GM18499 (cell line): Measurements from ENCODE around the gene SIPA1L3.
"Not testable (repeated sequence)": the region's sequence is repeated elsewhere in the genome, so short reads cannot be mapped to it uniquely, and the experiment has no call there.

Source experiments
- ATAC-seq: cut with Tn5 transposase; IDR thresholded peaks from one replicate; pipeline ENCODE4 v1.9.1; 2021; ENCODE audit warnings: moderate number of reproducible peaks; ENCODE audit not compliant: insufficient read depth, unreplicated experiment

The SIPA1L3 gene

DNA sequence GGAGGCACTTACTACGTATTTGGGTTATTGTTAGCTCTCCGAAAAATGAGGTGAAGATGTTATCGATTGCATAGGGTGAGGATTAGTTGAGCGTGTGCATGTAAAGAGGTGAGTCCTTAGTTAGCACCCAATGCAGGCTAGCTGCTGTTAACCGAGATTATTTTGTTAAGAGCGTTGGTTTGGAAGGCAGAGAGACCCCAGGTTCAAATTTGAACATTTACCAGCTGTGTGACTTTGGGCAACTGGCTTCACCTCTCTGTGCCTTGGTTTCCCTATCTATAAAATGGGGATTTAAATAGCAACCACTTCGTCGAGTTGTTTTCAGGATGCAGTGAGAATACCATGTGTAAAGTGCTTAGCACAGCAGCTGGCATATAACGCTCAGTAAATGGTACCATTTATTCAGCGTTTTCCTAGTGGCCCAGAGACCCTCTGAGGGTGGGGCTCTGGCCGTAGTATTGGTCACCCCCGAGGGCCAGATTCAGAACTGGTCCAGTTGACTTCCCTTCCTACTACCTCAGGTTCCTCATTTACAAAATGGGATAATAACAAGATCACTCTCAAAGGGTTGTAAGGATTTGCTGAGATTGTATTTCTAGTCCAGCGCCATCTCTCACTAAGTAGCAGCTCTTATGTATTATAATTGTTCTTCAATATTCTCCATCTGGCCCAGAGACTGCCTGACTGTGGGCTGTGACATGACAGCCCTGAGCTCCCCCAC is 887 bp downstream of the SIPA1L3 start:
- ATAC-seq: no peak

DNA sequence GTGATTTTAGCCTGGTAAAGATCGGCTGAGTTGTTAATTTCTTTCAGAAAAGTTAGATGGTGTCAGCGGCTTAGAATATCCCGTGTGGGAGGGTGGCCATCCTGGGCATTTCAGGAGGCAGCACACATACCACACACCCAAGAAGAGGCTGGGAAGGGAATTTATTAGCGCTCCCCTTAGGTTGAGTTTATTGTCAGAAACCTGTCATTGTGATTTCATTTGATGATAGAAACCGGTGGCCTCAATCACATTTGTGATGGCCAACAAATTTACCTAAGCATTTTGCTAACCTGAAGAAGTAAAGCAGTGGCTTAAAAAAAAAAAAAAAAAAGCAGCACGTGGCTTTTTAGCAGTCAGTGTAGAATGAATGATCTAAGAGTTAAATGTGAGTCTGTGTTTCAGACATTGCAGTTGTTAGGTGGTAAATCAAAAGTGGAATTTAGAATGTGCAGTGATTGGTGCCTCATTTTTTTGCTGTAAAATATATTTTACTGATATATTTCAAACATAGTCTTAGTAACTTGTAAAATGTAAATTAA is 2.7 kb downstream of the SIPA1L3 start:
- no peak for ATAC-seq

DNA sequence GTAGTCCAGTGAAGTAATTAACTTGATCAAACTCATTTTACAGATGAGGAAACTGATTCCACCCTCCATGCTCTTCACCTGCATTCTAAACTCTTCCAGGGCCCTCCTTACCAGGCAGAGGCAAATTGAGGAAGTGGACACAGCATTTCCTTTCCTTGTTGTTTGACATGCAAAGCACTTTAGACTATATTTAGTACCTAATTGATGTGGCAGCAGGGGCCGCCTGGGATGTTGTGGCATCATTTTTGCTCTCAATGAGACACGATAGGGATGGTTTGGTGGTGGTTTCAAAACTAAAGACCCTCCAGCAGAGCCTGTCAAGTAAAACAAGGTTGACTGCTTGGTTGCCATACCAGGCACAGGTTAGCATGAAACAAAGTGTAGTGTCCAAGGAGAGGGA is 7.9 kb downstream of the SIPA1L3 start:
- no peak for ATAC-seq

DNA sequence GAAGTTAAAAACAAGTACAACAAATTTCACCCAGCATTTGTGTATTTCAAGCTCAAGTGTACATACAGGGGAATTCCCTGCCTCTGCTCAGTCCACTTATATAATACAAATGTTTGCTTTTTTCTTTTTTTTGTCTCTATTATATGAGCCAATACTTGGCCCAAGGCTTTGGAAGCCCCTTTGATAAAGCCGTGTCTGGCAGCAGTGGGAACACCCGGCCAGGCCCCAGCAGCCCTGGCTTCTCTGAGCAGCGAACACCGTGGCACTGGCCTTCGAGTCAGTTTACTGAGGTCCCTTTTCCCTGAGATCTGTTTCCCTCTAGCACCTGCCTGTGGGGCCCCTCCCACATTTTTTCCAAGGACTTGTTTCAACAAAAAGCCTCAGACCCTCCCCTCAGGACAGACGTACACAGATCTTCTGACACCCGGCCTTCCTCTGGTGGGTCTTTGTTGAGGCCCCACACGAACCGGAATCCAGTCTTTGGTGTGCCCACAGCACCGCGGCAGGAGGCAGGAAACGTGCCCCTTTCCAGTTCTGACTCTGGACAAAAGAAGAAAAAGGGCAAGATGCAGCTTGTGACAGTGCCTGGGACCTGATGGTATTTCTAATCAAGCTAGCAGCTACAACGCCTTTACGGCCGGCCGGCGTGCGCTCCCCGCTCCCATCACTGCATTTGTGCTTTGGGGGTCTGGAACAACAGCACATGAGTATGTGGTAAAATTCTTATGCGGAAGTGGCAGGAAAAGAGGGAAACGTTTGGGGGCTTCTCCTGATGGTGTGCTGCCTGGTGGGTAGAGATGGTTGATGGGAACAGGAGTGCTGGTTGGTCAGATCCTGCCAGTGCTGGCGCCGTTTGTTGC is 13.8 kb downstream of the SIPA1L3 start:
- no peak for ATAC-seq

DNA sequence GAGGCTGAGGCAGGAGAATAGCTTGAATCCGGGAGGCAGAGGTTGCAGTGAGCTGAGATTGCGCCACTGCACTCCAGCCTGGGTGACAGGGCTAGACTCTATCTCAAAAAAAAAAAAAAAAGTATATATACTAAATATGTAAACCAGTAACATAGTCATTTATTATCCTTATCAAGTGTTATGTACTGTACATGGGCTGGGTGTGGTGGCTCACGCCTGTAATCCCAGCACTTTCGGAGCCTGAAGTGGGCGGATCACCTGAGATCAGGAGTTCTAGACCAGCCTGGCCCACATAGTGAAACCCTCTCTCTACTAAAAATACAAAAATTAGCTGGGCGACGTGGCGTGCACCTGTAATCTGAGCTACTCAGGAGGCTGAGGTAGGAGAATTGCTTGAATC is 17.6 kb downstream of the SIPA1L3 start:
- not testable (repeated sequence) for ATAC-seq

DNA sequence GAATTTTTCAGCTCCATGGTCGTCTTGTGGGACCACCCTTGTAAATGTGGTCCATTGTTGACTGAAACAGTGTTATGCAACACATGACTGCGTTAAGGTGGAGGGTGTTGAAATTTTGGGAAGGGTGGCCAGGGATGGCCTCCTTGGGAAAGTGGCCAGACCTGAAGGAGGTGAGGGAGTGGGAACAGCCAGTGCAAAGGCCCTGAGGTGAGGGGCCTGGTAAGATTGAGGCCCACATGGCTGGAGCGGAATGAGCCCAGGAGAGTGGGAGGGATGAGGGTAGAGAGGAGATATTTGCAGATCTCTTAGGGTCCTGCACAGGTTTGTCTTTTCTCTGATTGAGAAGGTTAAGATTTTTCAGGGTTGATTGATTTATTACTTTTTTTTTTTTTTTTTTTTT is 18.2 kb downstream of the SIPA1L3 start:
- ATAC-seq: no peak

DNA sequence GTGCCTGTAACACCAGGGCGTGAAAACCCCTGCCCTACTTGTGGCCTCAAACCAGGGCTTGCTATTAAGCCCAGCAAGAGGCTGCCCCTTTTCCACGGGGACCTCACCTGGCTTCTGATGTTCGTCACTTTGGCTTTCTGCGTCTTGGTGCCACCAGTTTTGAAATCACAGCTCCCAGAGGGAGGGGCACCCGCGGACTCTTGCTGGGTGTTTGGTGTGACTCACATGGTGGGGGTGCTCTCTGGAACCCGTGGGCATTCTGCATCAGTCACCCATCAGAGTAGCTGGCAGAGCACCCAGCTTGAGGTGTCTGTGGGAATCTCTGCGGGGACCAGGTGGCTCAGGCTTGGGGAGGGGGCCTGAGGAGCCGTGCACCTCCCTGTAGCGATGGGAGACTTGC is 19.2 kb downstream of the SIPA1L3 start:
- no peak for ATAC-seq

DNA sequence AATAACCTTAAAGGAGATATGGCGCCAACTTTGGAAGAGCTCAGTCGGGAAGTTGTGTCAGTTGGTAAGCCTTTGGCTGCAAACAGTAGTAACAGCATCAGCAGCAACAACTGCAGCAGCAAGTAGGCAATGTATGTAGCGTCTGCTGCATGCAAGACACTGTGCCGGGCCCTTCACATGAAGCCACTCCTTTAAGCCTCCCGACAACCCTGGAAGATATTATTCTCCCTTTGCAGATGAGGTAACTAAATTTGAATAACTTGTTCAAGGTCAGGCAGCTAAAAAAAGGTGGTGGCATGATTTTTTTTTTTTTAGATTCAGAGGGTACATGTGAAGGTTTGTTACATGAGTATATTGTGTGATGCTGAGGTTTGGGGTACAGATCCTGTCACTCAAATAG is 19.7 kb downstream of the SIPA1L3 start:
- ATAC-seq: no peak

DNA sequence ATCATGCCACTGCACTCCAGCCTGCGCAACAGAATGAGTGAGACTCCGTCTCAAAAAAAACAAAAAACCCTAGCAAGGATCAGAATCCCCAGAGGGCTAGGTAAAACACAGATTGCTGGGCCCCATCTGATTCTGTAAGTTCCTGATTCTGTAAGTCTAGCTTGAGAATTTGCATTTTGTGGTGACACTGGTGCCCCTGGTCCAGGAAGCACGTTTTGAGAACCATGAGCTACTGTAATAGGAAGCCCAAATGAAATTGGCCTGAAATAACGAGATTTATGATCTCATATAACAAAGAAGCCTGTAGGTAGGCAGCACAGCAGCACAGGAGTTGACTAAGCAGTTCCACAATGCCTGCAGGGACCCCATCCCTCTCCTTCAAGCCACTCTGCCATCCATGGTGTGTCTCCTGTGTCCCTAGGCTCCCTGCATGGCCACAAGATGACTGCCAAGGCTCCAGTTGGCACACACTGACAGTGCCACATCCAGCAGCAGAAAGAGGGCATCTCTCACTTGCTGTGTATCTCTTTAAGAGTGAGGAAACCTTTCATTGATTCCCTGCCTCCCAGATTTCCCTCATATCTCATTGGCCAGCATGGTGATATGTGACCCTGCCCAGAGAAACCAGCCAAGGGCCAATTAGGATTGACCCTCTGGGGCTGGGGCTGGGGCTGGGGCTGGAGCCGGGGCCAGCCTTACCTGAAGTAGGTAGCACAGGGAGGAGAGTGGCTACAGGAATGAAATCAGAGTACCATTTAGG is 21.7 kb downstream of the SIPA1L3 start:
- ATAC-seq: peak; percentile 61

DNA sequence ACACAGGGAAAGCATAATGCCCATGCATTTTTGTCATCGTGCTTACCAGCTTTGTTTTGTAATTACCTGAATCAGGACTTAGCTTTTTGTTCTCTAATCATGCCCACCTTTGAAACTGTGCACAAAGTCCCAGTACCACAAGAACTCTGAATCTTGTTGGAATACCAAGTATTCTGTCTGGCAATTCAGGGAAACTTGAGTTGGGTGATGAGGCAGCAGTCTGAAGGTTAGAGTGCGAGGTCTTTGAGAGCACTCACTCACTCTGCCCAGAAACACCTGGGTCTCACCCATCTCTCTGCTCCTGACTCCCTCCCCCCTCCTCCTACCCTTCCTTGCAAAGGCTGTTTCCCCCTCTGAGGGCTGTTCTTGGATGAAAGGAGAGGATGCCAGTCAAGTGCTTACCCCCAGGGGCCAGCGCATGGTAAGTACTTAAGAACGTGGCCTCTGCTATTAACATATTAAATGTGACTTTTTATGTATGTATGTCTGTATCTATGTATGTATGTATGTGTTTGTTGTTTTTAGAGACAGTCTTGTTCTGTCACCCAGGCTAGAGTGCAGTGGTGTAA is 22.4 kb downstream of the SIPA1L3 start:
- no peak for ATAC-seq

DNA sequence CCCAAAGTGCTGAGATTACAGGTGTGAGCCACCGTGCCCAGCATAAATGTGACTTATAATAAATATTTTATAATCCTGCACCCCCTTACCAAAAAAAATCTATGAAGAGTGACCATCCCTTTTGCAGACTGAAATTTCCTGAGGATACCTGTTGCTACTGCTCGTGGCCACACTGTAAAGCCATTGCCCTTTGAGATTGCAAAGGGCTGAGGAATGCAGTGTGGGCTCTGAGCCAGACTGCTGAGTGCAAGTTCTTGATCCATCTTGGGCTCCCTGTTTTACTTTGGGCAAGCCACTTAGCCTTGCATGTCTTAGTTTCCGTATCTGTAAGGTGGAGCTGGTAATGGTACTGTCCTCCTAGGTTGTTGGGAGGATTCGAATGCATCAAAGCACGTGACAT is 23.4 kb downstream of the SIPA1L3 start:
- ATAC-seq: no peak

DNA sequence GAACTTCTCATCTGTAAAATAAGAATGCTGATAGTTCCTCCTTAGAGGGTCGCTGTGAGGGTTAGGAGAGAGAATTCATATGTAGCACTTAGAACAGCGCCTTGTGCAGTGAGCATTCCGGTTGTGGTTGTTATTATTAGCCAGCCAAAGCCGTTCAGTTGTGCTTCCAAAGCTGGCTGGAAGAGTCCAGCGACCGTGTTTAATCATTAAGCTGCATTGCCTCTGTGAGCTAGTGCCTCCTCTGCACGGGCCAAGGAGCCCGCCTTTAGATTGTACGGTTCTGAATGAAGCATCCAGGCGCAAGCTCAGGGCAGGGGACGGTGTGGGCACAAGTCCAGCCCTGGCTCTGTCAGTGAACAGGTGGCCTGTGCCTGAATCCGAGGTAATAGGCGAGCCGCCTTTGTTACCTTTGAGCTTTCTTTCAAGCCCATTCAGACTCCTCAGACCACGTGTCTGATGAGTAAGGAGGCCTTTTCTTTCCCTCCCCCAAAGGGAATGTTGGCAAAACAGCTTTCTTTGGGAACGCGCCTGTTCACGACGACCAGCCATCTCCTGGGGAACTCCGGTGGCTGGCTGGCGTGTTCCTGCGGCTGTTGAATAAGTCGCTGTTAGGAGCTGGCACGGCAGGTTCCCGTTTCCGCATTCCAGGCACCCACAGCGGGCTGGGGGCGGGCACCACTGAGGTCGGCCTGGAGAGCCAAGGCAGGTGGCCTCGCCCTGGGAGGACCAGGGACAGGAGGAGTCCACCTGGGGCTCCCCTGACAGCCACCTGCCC is 25.1 kb downstream of the SIPA1L3 start:
- ATAC-seq: no peak

DNA sequence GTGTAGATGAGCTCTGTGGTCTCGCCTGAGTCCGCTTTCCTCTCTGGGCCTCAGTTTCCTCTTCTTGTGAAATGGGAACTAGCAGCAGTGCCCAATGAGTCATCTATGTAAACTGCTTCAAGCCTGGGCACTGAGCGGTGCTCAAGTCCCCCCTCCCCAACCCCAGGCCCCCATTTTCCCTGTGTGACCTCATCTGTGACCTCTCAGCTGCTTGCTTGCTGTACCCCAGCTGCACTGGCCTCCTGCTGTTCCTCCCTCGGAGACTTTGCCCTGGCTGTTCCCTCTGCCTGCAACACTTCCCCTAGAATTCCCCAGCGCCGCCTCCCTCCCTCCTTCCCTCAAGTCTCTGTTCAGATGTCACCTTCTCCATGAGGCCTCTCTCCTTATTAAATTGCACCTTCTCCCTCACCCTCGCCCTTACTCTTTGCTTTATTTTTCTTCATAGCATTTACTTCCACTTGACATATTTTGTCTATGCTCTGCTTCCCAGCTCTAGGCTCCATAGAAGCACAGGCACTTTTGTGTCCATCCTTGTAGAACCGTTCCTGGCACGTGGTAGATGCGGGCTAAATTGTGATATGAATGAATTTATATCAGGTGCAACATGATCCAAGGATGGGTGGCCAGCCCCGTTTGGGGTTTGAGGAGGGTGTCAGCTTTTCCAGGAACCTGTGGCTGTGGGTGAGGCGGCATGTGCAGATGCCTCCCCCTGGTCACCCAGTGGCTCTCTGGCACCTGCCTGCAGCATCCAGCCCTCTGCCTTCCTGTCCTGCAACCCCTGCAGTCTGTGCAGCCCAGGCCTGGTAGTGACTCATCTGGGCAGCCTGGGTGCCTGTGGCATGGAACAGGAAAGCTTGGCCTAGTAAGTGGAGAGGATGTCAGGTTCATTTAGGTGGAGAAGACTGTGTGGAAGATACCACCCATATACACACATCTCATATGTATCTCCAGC is 26.3 kb downstream of the SIPA1L3 start:
- no peak for ATAC-seq

DNA sequence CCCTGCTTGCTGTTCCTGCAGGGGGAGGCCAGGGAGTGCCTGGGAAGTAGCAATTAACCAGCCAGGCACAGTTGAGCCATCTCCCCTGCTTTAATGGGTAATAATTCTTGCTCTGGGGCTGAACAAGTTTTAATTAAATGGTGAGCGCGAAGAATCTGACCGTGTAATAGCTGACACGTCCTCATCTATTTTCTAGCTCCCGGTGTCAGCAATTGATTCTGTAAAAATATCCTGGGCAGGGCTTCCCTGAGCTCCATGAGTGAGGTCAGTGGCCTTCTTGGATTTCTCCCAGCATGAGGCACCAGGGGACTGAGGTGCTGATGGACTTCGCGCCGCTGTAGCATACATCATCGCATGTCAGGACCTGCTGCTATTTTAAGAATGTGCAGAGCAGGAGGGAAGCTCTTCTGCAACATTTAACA is 26.9 kb downstream of the SIPA1L3 start:
- no peak for ATAC-seq

DNA sequence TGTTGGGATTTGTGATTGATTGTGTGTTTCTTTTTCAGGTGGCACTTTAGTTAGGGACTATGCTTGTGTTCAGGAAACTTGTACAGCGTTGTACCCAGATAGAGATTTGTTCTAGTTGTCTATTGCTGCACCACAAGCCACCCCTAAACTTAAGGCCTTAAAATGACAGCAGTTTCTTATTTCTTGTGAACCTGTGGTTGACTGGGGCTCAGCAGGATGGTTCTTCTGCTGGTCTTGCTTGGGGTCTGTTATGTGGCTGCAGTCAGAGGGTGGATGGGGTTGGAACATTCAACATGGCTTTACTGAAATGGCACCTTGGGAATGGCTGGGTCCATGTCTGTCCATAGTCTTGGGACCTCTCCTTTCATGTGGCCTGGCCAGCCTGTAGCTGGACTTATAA is 28.3 kb downstream of the SIPA1L3 start:
- no peak for ATAC-seq

DNA sequence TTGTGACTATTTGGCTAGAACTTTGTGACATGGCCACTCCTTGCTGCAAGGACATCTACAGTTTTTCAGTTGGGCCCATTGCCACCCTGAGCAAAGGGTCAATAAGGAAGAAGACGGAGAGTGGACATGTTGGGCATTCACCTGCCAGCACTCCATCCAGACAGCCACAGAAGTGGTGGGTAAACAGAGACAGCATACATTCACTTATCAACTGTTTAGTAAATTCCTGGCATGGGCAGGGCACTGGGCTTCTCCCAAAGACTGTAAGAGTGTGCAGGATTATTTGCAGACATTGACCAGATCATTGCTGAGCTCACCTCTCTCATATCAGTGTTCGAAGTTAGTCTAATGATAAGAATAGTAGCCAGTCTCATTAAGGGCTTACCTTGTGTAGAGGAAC is 29.2 kb downstream of the SIPA1L3 start:
- no peak for ATAC-seq

DNA sequence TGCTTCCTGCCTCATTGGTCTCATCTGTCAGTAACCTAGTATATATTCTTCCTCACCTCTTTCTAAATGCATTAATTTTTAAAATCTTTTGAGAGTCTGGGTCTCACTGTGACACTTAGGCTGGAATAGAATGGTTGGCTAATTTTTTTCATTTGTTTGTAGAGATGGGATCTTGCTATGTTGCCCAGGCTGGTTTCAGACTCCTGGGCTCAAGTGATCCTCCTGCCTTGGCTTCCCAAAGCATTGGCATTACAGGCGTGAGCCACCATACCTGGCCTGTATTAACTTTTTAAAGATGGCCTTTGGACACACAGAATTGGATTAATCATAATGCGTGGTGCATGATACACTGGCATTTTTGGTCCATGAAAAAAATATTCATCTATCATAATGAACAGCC is 29.9 kb downstream of the SIPA1L3 start:
- no peak for ATAC-seq

DNA sequence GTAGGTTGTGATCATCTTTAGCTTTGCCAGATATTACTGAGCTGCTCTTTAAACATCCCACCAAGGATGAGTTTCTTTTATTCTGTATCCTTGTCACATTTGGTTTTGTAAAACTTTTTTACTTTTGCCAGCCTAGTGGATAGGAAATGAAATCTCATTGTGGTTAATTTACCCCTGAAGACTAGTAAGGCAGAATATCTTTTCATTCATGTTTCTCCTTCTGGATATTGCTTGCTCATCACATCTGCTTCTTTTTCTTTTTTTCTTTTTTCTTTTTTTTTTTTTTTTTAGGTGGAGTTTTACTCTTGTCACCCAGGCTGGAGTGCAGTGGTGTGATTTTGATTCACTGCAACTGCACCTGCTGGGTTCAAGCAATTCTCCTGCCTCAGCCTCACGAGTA is 31.3 kb downstream of the SIPA1L3 start:
- no peak for ATAC-seq
